Gastroesophageal sphincter (tissue), 3 donors: ENCODE measurements around the gene NAB2.

Experiments used
- EP300 ChIP-seq: sonication (generic); formaldehyde crosslinking; IDR thresholded peaks from one replicate; pipeline ENCODE4 v1.6.1; 2017; ENCODE audit warnings: antibody characterized with exemption, mild to moderate bottlenecking
- TF ChIP-seq, protein P1 (sequence below), 4 experiments: fragments of 200-600 bp in 2 of 4; fragments of 450-650 bp in 2 of 4; sonication (generic) in 1 of 4; IDR thresholded peaks; one replicate each; pipeline ENCODE4 v1.5.1; 2017 to 2019; ENCODE audit warnings: antibody characterized with exemption in 4 of 4, mild to moderate bottlenecking in 2 of 4, moderate library complexity in 2 of 4

DNA sequence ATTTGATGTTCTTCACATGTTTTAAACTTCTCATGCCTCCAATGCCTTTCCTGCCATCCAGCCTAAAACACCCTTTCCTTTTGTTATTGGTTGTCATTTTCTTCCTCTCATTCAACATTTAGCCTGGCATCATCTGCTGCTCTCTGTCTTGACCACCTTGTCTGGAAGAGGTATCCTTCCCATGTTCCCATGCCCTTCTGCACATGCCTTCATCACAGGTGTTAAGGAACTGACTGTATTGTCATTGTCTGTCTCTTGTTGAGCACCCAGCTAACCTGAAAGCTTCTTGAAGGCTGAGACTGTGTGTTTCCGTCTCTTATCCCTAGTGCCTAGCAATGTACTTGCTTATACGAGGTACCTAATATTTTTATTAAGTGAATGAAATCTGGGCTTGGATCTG, 34.9 kb downstream of the NAB2 start:
- TF ChIP-seq EP300, result no peak
- TF ChIP-seq, protein P1, sequence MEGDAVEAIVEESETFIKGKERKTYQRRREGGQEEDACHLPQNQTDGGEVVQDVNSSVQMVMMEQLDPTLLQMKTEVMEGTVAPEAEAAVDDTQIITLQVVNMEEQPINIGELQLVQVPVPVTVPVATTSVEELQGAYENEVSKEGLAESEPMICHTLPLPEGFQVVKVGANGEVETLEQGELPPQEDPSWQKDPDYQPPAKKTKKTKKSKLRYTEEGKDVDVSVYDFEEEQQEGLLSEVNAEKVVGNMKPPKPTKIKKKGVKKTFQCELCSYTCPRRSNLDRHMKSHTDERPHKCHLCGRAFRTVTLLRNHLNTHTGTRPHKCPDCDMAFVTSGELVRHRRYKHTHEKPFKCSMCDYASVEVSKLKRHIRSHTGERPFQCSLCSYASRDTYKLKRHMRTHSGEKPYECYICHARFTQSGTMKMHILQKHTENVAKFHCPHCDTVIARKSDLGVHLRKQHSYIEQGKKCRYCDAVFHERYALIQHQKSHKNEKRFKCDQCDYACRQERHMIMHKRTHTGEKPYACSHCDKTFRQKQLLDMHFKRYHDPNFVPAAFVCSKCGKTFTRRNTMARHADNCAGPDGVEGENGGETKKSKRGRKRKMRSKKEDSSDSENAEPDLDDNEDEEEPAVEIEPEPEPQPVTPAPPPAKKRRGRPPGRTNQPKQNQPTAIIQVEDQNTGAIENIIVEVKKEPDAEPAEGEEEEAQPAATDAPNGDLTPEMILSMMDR (IDR thresholded peaks at IDR 0.05), result no peak
